Erythroblast (primary cell): ENCODE results near the gene BLID.
A peak's percentile ranks its signal among the peaks of the same experiment; 100 is the strongest.

Experiments used
- DNase-seq, 2 experiments: peaks; one replicate each; lab custom pipeline; 2025; lab: John Stamatoyannopoulos, UW
- GATA1 ChIP-seq: IDR thresholded peaks from 2 replicates; pipeline ENCODE4 v1.6.1; 2011; ENCODE audit warnings: low read depth, mild to moderate bottlenecking, control low read depth, low read length, moderate library complexity
- POLR2A ChIP-seq: IDR thresholded peaks from 2 replicates; pipeline ENCODE4 v1.6.1; 2011; ENCODE audit warnings: mild to moderate bottlenecking, low read length

Gene BLID

DNA sequence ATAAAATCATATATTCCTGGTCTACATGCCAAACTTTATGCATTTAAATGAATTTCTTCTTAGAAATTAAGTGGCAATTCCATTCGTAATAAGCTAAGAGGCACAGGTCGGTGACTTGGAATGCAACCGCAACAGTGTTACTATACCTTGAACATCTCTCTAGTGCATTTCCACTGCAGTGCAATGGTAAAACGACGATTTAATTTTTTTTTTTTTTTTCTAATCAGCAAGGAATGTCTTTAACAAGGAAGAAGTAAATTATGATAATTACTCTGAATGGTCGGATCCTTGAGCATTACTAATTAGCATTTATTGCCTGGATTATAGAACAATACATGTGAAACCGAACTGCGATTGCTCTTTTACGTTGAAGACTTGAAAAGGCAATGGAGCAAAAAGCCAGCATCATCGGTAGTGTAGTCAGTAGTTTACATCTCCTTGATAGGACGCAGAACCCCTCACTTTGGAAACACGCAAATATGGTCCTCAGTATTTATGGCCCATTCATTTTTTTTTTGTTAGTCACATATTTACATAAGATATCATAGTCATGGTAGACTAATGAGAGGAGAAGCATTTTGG, 20.2 kb downstream of the BLID start:
- DNase-seq, result no peak
- TF ChIP-seq POLR2A (no peak), GATA1 (no peak)

DNA sequence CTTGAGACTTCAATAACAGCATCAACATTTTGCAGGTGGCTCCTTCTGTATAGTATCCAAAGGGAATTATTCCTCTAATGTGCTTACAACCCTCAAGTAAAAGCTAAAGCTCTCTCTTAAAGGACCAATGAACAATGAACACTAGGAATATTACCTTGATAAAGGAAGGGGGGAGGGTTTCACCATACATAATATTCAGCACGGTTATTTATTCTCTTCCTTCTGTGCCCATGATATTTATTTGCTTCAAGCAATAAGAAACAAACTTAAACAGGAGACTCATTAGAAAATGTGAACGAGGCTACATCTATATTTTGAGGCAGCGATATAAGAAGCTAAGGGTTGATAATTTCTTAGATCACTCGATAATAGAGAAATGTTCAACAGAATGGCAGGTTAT, 21.2 kb downstream of the BLID start:
- TF ChIP-seq POLR2A, result no peak
- TF ChIP-seq GATA1, result no peak

DNA sequence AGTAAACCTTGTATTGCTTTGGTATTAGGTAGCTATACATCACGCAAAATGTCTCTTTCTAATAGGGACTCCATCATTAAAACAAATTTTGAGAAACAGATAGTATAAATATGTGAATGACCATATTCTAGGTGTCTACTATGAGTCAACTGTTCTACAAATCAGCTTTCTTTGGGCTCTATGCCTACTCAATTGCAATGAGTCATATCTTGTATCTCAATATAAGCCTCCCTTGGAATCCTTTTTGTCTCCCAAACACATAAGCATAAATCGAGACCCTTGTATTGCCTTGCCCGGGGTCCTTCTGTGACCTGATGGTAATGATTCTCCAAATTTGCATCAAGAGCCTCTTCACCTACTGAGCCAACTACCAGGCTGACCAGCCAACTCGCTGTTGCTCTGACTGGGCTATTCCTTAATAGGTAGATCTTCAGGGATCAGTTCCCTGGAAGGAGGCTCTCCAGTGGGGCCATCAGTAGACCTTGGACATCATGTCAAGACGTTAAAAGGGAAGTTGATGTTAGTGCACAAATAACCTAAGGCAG, 22.2 kb downstream of the BLID start:
- no peak for DNase-seq
- TF ChIP-seq POLR2A (no peak), GATA1 (no peak)

More for the DNA sequence above, 21.2 kb downstream of the BLID start:
- no peak for DNase-seq

DNA sequence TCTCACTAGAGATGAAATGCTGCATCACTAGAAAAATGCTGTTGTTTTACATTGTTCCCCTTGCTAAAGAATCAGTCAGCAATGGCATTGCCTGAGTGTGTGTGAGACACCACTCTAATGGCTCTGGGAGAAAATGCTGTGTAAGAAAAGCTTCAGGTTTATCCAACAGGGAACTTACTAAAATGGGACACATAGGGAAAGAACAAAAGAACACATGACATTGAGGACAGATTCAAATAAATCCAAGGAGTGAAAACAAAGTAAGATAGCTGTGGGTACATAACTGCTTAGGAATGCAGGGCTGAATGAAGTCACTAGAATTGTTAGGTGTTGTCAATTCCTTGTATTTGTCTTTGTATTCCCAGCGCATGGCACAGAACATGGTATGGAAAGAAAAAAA, 24.2 kb downstream of the BLID start:
- TF ChIP-seq GATA1 (no peak), POLR2A (no peak)
- DNase-seq, result no peak

DNA sequence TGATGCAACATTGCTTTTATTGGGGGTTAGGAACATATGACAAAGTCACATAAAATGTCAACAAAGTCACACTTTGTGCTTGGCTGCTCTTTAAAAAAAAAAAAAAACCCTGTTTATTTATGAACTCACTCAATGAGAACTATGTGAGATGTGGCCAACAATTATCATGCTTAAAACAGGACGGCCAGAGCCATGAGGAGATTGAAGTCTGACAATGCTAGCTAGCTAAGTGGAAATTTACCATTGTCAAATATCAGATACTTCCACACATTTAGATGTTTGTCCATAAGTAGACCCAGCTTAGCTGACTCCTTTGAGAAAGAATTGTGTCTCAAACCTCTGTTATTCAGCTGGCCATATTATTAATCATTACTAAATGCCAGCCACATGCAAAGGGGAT, 26.9 kb downstream of the BLID start:
- TF ChIP-seq GATA1, result no peak
- TF ChIP-seq POLR2A, result no peak

DNA sequence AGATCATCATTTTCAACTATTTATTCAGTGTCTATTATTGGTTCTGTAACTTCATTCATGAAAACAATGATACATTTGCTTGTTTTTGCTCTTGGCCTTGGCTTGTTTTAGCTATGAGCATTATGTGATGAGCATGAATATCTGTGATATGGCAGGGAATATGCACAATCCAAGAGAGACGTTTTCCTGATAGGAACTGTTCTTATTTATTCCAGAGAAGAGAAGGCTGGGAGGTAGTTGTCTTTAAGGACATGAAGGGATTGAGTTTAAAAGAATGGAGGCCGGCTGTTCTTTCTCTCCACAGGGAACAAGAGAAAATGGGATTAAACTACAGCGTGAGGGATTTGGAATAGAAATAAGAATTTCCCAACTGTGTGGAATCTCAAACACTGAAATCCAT, 30.3 kb downstream of the BLID start:
- TF ChIP-seq GATA1, result no peak
- no peak for TF ChIP-seq POLR2A
- DNase-seq, result no peak

More for the DNA sequence above, 26.9 kb downstream of the BLID start:
- no peak for DNase-seq

DNA sequence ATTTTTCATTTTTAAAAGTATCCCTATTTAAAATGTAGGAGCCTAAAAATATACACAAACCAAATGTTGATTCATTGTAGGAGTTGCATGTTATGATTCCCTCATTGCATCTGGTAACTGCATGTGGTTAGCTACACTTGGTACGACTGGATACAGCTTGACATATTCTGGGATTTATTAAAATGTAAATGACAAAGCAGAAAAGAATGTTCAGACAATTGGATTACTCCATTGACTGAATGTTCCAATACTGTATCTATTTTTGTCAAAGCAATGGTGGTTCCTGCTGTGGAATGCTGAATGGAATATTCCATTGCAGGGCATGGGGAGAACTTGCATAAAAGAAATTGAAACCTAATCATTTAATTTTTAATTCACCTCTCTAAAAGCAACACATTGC, 30.8 kb downstream of the BLID start:
- DNase-seq, result no peak
- TF ChIP-seq POLR2A, result no peak

DNA sequence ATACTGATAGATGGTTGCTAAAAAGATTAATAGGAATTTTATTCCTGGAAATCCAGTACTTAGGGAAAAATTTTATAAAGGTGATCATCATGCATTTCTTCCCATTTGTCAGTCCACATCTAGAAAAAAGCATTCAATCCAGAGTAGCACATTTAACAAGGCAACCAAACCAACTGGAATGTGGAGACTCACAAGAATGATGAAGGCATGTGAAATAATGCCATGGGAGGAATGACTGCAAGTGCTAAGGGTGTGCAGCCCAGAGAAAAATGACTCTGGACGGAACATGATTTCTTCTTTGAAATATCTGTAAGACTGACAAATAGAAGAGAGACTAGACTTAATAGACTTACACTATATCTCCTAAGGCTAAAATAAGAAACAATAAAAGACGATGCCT, 33.8 kb downstream of the BLID start:
- no peak for TF ChIP-seq GATA1
- no peak for TF ChIP-seq POLR2A
- DNase-seq, result no peak

DNA sequence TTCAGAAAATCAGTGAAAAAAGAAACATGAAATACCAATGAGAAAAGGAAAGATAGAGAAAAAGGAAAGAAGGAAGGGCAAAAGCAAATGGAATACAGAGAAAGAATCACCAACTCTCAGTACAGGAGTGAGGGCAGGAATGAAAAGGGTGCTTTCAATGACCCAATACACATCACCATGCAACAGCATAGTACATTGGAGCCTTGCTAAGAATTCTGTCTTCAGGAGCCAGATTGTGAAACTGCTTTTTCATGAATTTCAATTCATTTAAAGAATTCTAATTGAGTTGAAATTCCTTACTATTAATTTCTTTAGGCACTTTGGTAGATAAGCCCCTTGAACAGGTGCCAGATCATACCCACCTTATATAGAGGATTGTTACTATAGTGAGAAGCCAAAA, 34.9 kb downstream of the BLID start:
- no peak for TF ChIP-seq POLR2A
- no peak for TF ChIP-seq GATA1
- DNase-seq, result no peak

DNA sequence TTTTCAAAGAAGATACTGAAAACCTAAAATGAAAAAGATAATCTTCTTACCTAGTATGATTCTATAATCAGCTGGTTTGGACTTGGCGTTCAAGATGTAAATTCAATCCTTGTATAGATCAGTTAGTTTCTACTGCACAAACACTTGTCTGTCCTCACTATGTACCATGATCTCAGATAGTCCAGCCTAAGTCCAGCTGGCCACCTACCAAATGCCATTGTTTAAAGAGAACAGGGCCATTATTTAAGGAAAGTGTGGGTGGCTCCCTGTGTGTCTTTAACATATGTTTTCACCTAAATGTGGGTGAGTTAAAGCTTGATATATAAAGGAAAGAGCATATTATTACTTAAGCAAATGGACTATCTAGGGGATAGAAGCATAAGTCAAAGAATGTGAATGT, 38.6 kb downstream of the BLID start:
- no peak for DNase-seq
- TF ChIP-seq GATA1 (no peak), POLR2A (no peak)

DNA sequence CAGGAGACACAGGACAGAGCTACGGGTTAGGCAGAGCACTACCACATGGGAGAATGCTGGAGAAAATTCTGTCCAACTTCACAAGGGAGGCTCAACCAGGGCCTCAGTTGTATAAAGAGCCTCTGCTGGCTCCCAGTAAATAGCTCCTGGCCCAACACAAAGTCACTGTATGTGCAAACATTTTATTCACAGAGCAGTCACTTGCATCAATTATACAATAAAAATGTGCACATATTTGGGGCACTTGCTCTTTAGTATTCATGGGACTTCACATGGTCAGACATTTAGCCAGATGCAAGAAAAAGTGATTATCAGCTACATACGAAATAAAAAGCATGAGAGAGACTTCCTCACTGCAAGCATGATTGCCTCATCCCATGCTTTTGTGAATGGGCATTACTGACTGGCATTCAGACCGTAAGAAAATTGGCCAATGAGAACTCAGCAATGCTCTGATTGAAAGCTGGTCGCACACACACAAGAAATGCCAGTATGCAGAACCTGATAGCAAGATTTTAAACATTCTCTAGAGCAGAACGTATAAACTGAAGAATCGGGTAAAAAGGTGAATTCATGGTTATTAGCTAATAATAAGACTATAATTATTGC, 39.4 kb downstream of the BLID start:
- TF ChIP-seq GATA1 (no peak), POLR2A (no peak)
- DNase-seq, result no peak

DNA sequence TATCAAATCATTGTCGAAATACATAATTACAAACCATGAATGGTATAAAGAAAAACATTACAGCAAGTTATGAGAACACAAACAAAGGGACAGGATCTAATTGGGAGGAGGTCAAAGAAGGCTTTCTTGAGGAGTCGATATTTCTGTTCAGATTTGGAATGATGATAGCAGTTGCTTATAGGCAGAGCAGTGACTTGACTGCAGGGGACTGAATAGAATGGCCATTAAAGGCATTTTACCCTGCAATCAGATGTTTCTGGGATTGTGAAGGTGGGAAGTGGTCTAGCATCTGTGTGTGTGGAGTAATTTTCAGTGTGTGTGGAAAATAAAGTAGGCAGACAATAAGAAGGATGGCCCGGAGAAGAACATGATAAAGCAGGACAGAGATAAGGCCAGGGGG, 41.0 kb downstream of the BLID start:
- TF ChIP-seq POLR2A (no peak), GATA1 (no peak)
- no peak for DNase-seq

DNA sequence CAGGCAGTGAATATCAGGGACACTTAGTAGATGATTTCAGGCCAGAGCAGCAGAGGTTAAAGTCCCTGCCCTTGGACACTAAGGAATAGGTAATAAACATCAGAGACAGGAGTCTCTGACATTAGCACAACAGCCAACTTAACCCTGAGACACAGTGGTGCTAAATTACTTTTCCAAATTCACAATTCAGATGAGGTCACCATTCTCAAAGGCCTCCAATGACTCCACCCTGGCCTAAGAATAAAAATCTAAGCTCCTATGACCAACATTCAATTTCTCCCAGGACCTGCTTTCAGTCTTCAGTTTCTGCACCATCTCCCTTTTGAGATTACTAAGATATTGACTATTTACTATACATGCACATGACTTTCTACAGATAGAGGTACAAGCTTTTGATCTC, 42.0 kb downstream of the BLID start:
- no peak for DNase-seq
- TF ChIP-seq GATA1 (no peak), POLR2A (no peak)

DNA sequence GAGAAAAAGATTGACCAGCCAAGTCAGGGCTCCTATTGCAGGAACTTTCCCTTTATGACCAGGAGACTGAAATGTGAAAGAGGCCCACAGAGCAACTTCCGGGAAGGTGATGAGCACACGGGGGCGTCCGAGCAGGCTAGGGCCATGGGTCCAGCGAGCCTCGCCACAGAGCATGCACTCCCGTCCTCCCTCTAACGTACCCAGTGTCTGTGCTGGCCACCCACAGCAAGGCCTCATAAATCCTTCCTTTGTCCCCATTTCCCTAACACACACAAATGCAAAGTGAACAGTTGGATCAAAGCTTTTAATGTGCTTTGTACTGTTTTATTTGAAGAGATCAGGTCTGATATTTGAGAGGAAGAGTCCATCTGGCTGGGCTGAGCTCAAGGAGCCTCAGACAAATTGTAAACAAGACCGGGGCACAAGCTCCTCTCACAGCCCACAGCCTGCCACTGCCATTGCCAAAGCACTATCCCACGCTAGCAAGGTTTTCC, 44.3 kb downstream of the BLID start:
- no peak for TF ChIP-seq GATA1
- no peak for TF ChIP-seq POLR2A
- no peak for DNase-seq

DNA sequence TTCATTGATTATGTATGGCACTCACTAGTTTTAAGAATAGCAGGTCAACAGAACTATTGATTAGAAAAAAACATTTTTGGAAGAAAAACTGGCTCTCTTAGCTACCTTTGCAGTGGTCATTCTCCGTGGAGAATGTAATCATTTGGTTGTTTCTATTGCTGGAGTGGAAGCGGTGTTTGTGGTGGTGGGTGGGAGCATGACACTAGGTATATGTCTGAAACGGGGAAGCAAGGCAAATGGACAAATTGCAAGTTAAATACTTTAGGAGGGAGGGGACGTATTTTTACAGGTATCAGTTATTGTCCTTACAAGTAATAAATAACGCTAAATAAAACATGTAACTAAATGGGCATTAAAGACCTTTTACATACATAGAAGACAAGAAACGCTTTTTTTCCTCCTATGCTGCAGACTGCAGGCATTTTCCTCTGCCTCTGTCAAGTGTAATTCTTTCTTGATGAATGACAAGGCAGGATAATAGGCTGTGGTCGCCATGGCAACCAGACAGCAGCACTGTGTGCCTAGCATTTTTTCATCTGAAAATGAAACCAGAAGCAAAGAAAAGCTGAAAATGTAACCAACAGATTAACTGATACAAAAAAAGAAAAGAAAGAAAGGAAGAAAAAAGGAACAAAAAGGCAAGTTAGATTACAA, 46.2 kb downstream of the BLID start:
- TF ChIP-seq POLR2A (no peak), GATA1 (no peak)
- DNase-seq, result peak in 1 of 2 experiments; percentile 3
